Activated CD4-positive, alpha-beta T cell treated with anti-CD3 and anti-CD28 coated beads, Interleukin-2, amount 50 U/mL, for 24 hours (primary cell): ENCODE results near the gene RIPK4.
"Not testable (repeated sequence)": the region's sequence is repeated elsewhere in the genome, so short reads cannot be mapped to it uniquely, and the experiment has no call there.

Experiments
- DNase-seq, 2 donors: peaks; one replicate each; pipeline ENCODE4 v3.0.0-alpha.2; 2020; ENCODE audit warnings: low read depth in 1 of 2, low spot score in 1 of 2

The RIPK4 gene

DNA sequence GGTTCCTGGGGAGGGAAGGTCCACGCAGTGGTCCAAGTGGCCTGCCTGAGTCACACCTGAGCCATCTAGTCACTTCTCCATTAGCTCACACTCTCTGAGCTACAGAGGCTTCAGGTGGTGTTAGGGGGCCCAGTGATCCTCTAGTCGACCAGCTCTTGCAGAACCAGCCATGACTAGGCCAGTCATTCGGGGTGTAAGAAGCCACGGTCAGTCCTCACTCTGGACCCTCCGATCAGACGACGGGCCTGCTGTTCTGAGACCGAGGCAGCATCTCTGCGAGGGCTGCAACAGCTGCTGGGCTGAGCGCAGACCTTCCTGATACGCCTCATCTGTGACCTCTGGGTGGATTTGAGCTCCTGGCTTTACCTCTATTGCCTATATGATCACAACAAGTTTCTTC is 68.8 kb downstream of the RIPK4 start:
- DNase-seq: no peak

GRCh38 chr21:41695513-41695912 is 71.3 kb downstream of the RIPK4 start:
- DNase-seq: no peak

GRCh38 chr21:41694042-41694441 is 72.8 kb downstream of the RIPK4 start:
- not testable (repeated sequence) for DNase-seq

DNA sequence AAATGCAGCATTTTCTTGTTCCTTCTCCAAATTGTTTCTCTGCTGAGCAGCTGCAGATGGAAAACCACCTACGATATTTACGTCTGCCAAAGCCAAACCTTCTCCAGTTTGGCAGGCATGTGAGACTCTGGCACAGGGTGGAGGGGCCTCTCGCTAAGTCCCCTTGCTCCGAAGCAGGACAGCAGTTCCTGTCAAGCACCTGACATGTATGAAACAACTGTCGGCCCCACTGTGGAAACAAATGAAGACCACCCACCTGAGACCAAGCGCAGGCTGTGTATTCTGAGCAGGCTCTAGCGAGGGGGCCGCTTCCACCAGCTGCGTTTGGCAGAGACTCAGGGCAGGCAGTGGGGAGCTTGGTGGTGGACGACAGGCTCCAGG is 74.7 kb downstream of the RIPK4 start:
- no peak for DNase-seq

DNA sequence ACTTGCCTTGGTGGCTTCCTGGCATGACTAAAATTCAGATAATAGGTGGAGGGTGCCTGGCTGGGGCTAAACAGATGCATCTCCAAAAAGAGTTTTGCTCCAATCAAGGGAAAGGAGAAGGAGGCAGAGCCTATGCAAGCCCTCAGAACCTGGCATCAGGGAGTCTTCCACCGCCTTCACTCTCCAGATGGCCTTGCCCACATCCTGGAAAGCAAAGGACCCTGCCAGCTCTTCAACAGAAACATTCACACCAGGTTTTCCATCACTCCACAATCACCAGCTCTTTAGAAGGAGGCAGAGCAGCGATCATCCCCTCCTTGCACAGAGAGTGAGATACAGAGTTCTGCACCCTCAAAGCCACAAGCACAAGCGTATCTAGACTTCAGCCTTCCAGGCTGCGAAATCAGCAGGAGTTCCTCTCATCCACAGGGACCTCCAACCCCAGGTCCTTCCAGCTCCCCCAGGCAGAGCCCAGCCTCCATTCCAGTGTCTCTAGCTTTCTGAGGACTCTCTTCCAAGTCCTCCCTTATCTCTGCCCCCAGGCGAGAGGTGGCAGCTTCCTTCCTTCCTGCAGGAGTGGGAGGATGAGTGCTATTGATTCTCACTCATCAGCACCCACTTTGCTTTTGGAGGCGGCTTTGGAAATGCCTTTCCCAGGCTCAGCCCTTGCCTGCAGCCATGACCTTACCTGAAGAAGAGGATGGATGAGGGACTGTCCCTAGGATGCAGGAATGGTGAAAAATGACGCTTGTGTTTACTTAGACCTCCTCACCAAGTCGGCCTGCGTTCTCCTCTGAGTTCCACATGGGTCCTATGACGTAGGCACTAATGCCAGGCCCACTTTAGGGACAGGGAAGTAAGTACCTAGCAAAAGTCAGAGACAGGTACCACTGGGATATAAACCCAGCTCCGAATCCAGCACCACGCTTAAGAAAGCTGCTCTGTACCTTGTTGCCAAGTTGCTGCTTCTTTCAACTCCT is 75.4 kb downstream of the RIPK4 start:
- DNase-seq: no peak
